Effector CD8-positive, alpha-beta T cell (primary cell): ENCODE data around the gene LRRC18.

ENCODE experiments used
- DNase-seq: peaks from one replicate; lab custom pipeline; 2025; lab: John Stamatoyannopoulos, UW

The LRRC18 gene

DNA sequence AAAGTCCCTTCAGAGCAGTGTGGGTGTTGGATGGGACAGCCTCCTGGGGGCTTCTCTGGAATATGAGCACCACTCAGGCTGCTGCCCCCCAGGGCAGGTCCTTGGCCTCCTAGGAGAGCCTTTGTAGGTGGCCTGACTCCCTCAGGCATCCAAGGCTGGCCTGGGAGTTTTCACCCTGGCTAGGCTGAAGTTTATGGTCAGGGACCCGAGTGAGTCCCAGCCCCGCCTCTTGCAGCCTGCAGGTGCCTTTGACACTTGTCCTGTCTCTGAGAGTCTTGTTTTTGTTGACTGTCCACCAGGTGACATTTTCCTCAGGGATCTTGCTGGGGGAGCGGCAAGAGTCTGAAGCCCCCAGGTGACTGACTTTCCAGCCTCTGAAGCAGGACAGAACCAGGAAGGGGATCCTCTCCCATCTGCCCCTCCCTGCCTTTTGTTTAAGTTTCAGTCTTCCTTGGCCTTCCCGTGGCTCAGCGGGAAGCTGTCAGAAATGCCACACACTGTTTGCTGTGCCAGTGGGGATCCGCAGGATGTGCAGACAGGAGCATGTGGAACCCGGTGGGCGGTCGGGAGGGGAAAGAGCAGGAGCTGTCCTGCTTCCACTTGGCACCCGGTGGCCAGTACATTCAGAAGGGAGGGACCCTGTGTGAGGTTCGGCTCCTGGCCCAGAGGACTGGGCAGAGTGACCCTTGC lies 59.5 kb downstream of the LRRC18 start:
- no peak for DNase-seq

GRCh38 chr10:48879451-48879850 lies 60.2 kb downstream of the LRRC18 start:
- no peak for DNase-seq

- no peak for DNase-seq
These were observed 61.5 kb downstream of the LRRC18 start for GRCh38 chr10:48878091-48878490.

- DNase-seq = no peak
These were observed 67.4 kb downstream of the LRRC18 start for GRCh38 chr10:48872234-48872633.
